ENCODE data around the gene DNAL4. TPM values are rescaled to one million over a fixed set of nuclear protein-coding genes. Genes with fewer than 3 reads are reported as not detected.

The DNAL4 gene
- total and polyA plus RNA-seq, 2 donors (not counting 3 experiments of a cell fraction or from before 2014, with no cell fraction given) = 12.9 to 22.7 TPM

DNA sequence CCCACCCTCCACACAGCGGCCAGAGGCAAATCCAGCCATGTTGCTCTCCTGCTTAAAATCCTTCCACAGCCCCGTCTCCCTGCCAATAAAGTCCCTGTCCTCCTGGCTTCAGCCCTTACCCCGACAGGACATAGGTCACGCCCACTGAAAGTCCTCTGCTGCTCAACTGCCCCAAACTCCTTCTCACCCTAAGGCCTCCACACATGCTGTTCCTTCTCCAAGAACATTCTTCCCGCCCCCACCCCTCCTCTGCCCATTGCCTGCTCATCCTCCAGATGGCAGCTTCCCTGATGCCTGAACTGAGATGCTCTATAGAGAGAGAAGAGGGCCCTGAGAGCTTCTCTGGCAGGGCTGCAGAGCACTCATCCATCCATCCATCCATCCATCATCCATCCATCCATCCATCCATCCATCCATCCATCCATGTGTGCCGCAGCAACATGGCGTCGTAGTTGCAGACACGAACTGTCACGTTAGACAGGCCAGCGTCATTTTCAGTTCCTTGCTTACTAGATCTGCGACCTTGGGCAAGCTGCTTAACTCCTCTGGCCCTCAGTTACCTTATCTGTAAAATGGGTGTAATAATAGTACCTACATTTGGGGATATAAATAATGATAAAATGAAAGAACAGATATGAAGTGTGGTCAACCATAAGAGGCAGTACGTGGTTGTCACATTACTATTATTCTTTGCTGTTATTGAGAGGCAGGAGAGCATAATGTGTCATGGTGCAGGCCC is 40.4 kb upstream of the DNAL4 start:
- Histone ChIP-seq H3K9me3 (replicated peaks; ENCODE audit: control insufficient read depth, insufficient read depth, low read length) (no peaks in the 10 kb centered on the region), H3K79me2 (ENCODE audit: control insufficient read depth, insufficient read depth, low read length) (no peaks in the 10 kb centered on the region), H3K36me3 (ENCODE audit: control insufficient read depth in 2 of 2, extremely low read depth in 1 of 2, insufficient read depth in 2 of 2, low read length in 2 of 2) (no peaks in the 10 kb centered on the region), H3K4me3 (replicated peaks in 1 of 3; ENCODE audit: insufficient read depth in 1 of 3, low read depth in 1 of 3, low read length in 3 of 3) (no peak overlapping the region), H3K4me2 (ENCODE audit: insufficient read depth, low read length) (no peak overlapping the region), H3K9me1 (replicated peaks; ENCODE audit: control insufficient read depth, extremely low read depth, insufficient read depth, low read length) (no peaks in the 10 kb centered on the region), H4K20me1 (replicated peaks; ENCODE audit: control insufficient read depth, extremely low read depth, insufficient read depth, low read length) (no peaks in the 10 kb centered on the region), H3K27me3 (ENCODE audit: control insufficient read depth in 2 of 2, insufficient read depth in 2 of 2, low read length in 2 of 2) (no peaks in the 10 kb centered on the region), H3K27ac (ENCODE audit: insufficient read depth, low read depth, low read length) (no peak overlapping the region), H3K9ac (replicated peaks; ENCODE audit: extremely low read depth, insufficient read depth, low read length) (no peak overlapping the region), H3K4me1 (ENCODE audit: control insufficient read depth, extremely low read depth, insufficient read depth, low read length) (no peaks in the 10 kb centered on the region), H2AFZ (ENCODE audit: low read depth, low read length) (no peak overlapping the region)
- ChIA-PET POLR2A (interaction anchor here (0.7 kb wide), 1 partner anchor 8 kb away, joined by 3 read pairs; no protein-coding TSS in a partner anchor), CTCF (interaction anchor here (14.8 kb wide), 1 partner anchor 66 kb away, joined by 198 read pairs; no protein-coding TSS in a partner anchor)
- no peak for TF ChIP-seq POLR2A (IDR thresholded peaks at IDR 0.05; ENCODE audit: low read depth, low read length)
- TF ChIP-seq JUN (IDR thresholded peaks at IDR 0.05; ENCODE audit: borderline replicate concordance, insufficient read depth, insufficient read length, low read depth) = no peak
- TF ChIP-seq, protein P1, sequence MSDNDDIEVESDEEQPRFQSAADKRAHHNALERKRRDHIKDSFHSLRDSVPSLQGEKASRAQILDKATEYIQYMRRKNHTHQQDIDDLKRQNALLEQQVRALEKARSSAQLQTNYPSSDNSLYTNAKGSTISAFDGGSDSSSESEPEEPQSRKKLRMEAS (IDR thresholded peaks at IDR 0.05; ENCODE audit: insufficient read depth, insufficient read length) = no peak
- TF ChIP-seq MYC (IDR thresholded peaks at IDR 0.05; ENCODE audit: low read depth, low read length) = no peak
- no peak for TF ChIP-seq GATA2 (IDR thresholded peaks at IDR 0.05; ENCODE audit: insufficient read depth, insufficient read length, low read depth, low read length)
- no peak for TF ChIP-seq EZH2 (IDR thresholded peaks at IDR 0.05; ENCODE audit: borderline replicate concordance, low read depth, low read length, severe bottlenecking)
- TF ChIP-seq, protein P2, sequence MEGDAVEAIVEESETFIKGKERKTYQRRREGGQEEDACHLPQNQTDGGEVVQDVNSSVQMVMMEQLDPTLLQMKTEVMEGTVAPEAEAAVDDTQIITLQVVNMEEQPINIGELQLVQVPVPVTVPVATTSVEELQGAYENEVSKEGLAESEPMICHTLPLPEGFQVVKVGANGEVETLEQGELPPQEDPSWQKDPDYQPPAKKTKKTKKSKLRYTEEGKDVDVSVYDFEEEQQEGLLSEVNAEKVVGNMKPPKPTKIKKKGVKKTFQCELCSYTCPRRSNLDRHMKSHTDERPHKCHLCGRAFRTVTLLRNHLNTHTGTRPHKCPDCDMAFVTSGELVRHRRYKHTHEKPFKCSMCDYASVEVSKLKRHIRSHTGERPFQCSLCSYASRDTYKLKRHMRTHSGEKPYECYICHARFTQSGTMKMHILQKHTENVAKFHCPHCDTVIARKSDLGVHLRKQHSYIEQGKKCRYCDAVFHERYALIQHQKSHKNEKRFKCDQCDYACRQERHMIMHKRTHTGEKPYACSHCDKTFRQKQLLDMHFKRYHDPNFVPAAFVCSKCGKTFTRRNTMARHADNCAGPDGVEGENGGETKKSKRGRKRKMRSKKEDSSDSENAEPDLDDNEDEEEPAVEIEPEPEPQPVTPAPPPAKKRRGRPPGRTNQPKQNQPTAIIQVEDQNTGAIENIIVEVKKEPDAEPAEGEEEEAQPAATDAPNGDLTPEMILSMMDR (IDR thresholded peaks at IDR 0.05; ENCODE audit: extremely low read depth in 1 of 2, insufficient read depth in 1 of 2, low read depth in 1 of 2, low read length in 2 of 2) = no peak
- no peak for TF ChIP-seq FOS (IDR thresholded peaks at IDR 0.05; ENCODE audit: borderline replicate concordance, insufficient read depth, low read length)
- TF ChIP-seq POLR2AphosphoS5 (IDR thresholded peaks at IDR 0.05; ENCODE audit: insufficient read depth, low read depth, low read length) = no peak
- BruUV-seq (replicated peaks) = no TSS peak
- no peak for DNase-seq (ENCODE audit: low read depth, low spot score)
- dilution Hi-C loops (cut with MboI; ENCODE audit: extremely low pct_ligation_motif_present, low sequenced_read_pairs) (no loop called here), intact Hi-C loops (cut with micrococcal nuclease) (no loop called here)
- FAIRE-seq = no peak
